Activated CD4-positive, alpha-beta memory T cell treated with anti-CD3 and anti-CD28 coated beads, Interleukin-2, amount 10 ng/mL, durations not matched to agents 7 days and 5 days (primary cell): Measurements from ENCODE around the gene GOLPH3L. TPM values are rescaled to one million over a fixed set of nuclear protein-coding genes. Genes with fewer than 3 reads are reported as not detected.
A peak's percentile ranks its signal among the peaks of the same experiment; 100 is the strongest.
"Not testable (repeated sequence)": the region's sequence is repeated elsewhere in the genome, so short reads cannot be mapped to it uniquely, and the experiment has no call there.

ENCODE experiments used
- CTCF ChIA-PET: fragments of 350-600 bp; sonication (Branson Sonifier 250); formaldehyde crosslinking; loops from one replicate; lab custom pipeline; 2021; ENCODE audit warnings: antibody characterized with exemption, inconsistent platforms; lab: Charles Lee
- POLR2A ChIA-PET: fragments of 350-600 bp; sonication (Branson Sonifier 250); formaldehyde crosslinking; loops from one replicate; lab custom pipeline; 2021; ENCODE audit warnings: antibody characterized with exemption; lab: Charles Lee
- DNase-seq: peaks from one replicate; pipeline ENCODE4 v3.0.0-alpha.2; 2020
- H3K27ac Mint-ChIP-seq: one replicate; pipeline ENCODE4 v1.8.0; 2021; ENCODE audit warnings: mild to moderate bottlenecking, mixed read lengths
- H3K27me3 Mint-ChIP-seq: one replicate; pipeline ENCODE4 v1.8.0; 2021; ENCODE audit warnings: mixed read lengths
- H3K36me3 Mint-ChIP-seq: one replicate; pipeline ENCODE4 v1.8.0; 2021; ENCODE audit warnings: low read depth, mixed read lengths
- H3K4me1 Mint-ChIP-seq: one replicate; pipeline ENCODE4 v1.8.0; 2021; ENCODE audit warnings: mixed read lengths
- H3K4me3 Mint-ChIP-seq: one replicate; pipeline ENCODE4 v1.8.0; 2021; ENCODE audit warnings: mild to moderate bottlenecking, mixed read lengths
- H3K9me3 Mint-ChIP-seq: one replicate; pipeline ENCODE4 v1.8.0; 2021; ENCODE audit warnings: mixed read lengths
- total RNA-seq, 2 experiments: library from RNA; stranded (reverse); gene quantifications; one replicate each; pipeline ENCODE4 v1.2.3, GENCODE V29; 2021

GOLPH3L gene
- total RNA-seq, 2 experiments from 2014 or later = 24.8 to 26.5 TPM

DNA sequence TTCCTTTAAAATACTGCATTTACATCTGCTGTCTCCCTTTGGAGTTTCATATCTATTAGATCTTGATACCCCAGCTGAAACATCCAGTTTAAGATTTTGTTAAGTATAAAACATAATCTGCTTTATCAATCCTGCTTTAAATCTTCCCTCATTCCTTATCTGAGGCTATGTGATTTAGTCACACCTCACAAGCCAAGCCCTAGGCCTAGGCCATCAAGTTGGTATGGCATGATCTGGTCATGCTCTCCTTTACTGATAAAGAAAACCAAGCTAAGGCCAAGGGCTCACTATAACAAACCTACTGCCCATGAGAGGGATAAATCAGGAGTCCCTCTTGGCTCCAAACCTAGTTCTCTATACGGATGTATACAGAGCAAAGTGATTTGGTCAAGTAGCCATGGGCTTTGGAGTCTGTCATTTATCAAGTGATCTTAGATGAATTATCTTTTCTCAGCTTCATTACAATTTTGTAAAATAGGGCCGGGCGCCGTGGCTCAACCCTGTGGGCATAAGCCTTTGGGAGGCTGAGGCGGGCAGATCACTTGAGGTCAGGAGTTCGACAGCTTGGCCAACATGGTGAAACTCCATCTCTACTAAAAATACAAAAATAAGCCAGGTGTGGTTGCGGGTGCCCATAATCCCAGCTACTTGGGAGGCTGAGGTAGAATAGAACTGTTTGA lies 90.4 kb downstream of the GOLPH3L start:
- ChIA-PET CTCF (interaction anchor here (0.7 kb wide), 1 partner anchor 36 kb away, joined by 4 read pairs; no protein-coding TSS in a partner anchor), POLR2A (interaction anchor here (0.9 to 1.0 kb wide), 2 partner anchors 23 to 27 kb away, joined by 3 to 5 read pairs; partner anchors contain the start of genes ENSA and MCL1)
- H3K4me1 Mint-ChIP-seq = peaks cover 30% of the 10 kb centered on the region
- no peak overlapping the region for H3K27ac Mint-ChIP-seq
- H3K4me3 Mint-ChIP-seq = no peak overlapping the region
- peaks cover 21% of the 10 kb centered on the region for H3K36me3 Mint-ChIP-seq
- H3K9me3 Mint-ChIP-seq = no peaks in the 10 kb centered on the region
- no peaks in the 10 kb centered on the region for H3K27me3 Mint-ChIP-seq
- no peak for DNase-seq

DNA sequence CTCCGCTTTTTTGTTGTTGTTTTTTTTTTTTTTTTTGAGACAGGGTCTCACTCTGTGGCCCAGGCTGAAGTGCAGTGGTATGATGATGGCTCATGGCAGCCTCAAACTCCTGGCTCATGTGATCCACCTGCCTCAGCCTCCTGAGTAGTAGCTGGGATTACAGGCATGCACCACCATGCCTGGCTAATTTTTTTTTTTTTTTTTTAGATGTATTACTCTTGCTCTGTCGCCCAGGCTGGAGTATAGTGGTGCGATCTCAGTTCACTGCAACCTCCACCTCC lies 91.6 kb downstream of the GOLPH3L start:
- CTCF ChIA-PET = interaction anchor here (0.7 to 0.8 kb wide), 3 partner anchors 280 to 372 kb away, joined by 3 to 6 read pairs (median 4); no protein-coding TSS in a partner anchor
- DNase-seq, H3K27ac Mint-ChIP-seq, H3K4me3 Mint-ChIP-seq, H3K27me3 Mint-ChIP-seq, H3K9me3 Mint-ChIP-seq: not testable (repeated sequence)
- H3K36me3 Mint-ChIP-seq = peaks cover 22% of the 10 kb centered on the region
- POLR2A ChIA-PET = interaction anchor here (0.7 to 1.6 kb wide), 4 partner anchors 10 to 43 kb away, joined by 3 to 5 read pairs (median 4); no protein-coding TSS in a partner anchor
- peaks cover 20% of the 10 kb centered on the region for H3K4me1 Mint-ChIP-seq

DNA sequence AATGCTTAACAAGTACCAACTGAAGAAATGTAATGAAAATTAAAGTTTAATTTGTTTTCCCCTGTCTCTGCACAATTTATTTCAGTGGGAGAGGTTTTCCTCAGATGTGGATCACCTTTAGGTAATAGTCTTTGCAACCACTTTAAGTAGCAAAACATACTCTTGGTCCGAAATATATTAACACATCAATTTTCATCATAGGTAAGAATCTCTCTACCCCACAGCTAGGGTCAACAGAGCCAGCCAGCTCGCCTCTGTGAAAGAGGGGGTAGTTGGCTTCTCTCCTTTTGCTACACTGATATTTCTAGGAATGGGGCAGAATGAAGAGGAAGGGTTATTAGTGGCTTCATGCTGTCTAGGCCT lies 92.7 kb downstream of the GOLPH3L start:
- POLR2A ChIA-PET = interaction anchor here (1.2 to 2.1 kb wide), 4 partner anchors 11 to 40 kb away, joined by 3 to 13 read pairs (median 4); partner anchors contain the start of gene MCL1
- no peak overlapping the region for H3K4me3 Mint-ChIP-seq
- H3K27me3 Mint-ChIP-seq = no peaks in the 10 kb centered on the region

DNA sequence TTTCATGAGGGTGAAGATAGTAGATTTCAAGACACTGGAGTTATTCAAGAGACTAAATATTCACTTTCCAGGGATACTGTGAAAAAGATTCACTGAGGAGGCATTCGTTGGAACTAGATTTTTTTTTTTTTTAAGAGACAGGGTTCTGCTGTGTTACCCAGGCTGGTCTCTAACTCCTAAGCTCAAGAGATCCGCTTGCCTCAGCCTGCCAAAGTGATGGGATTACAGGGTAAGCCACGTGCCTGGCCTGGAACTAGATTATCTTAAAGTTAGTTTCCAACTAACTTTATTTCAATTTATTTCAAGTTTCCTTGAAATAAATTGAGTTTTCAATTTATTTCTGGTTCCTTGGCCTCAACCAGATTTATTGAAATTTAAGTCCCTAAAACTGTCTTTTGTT lies 93.2 kb downstream of the GOLPH3L start:
- Mint-ChIP-seq H3K27ac (no peak overlapping the region), H3K4me1 (peaks cover 15% of the 10 kb centered on the region), H3K9me3 (no peaks in the 10 kb centered on the region), H3K27me3 (no peaks in the 10 kb centered on the region), H3K4me3 (no peak overlapping the region), H3K36me3 (peaks cover 28% of the 10 kb centered on the region)
- POLR2A ChIA-PET = interaction anchor here (1.1 to 2.1 kb wide), 5 partner anchors 12 to 39 kb away, joined by 3 to 13 read pairs (median 4); partner anchors contain the start of gene MCL1
- no peak for DNase-seq
- CTCF ChIA-PET = interaction anchor here (1.4 kb wide), 1 partner anchor 24 kb away, joined by 3 read pairs; the partner anchor contains the start of gene MCL1

More for the DNA sequence above, 92.7 kb downstream of the GOLPH3L start:
- CTCF ChIA-PET = no interaction called here
- Mint-ChIP-seq H3K9me3 (no peaks in the 10 kb centered on the region), H3K4me1 (peaks cover 15% of the 10 kb centered on the region), H3K36me3 (peaks cover 28% of the 10 kb centered on the region), H3K27ac (peak overlapping the region; percentile 38)
- DNase-seq = no peak

DNA sequence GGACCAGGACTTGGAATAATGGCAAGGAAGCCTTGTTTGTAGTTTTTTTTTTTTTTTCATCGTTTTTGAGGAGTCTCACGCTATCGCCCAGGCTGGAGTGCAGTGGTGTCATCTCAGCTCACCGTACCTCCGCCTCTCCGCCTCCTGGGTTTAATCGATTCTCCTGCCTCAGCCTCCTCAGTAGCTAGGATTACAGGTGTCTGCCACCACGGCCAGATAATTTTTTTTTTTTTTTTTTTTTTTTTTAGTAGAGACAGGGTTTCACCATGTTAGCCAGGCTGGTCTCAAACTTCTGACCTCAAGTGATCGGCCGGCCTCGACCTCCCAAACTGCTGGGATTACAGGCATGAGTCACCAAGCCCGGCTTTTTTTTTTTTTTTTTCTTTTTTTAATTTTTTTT lies 94.6 kb downstream of the GOLPH3L start:
- H3K27ac Mint-ChIP-seq, DNase-seq, H3K9me3 Mint-ChIP-seq, H3K4me3 Mint-ChIP-seq, H3K27me3 Mint-ChIP-seq: not testable (repeated sequence)
- ChIA-PET POLR2A (interaction anchor here (0.6 to 1.1 kb wide), 3 partner anchors 12 to 23 kb away, joined by 3 to 4 read pairs (median 4); partner anchors contain the start of gene MCL1), CTCF (interaction anchor here (0.9 to 1.8 kb wide), 3 partner anchors 23 to 69 kb away, joined by 3 to 6 read pairs (median 3); partner anchors contain the start of gene MCL1)
- H3K36me3 Mint-ChIP-seq = peaks cover 25% of the 10 kb centered on the region
- peaks cover 16% of the 10 kb centered on the region for H3K4me1 Mint-ChIP-seq

DNA sequence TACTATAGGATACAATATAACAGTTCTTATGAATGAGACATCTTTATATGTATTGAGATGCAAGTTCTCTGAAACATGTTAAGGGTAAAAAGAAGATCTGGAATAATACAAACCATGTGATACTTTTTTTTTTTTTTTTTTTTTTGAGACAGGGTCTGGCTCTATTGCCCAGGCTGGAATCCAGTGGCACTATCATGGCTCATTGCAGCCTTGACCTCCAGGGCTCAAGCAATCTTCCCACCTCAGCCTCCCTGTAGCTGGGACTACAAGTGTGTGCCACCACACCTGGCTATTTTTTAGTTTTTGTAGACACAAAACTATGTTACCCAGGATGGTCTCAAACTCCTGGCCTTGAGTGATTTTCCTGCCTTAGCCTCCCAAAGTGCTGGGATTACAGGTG lies 95.4 kb downstream of the GOLPH3L start:
- Mint-ChIP-seq H3K4me3 (no peak overlapping the region), H3K27me3 (no peaks in the 10 kb centered on the region), H3K4me1 (peaks cover 22% of the 10 kb centered on the region), H3K27ac (no peak overlapping the region), H3K9me3 (no peaks in the 10 kb centered on the region), H3K36me3 (peaks cover 23% of the 10 kb centered on the region)
- CTCF ChIA-PET = interaction anchor here (0.7 to 1.8 kb wide), 2 partner anchors 41 to 370 kb away, joined by 3 to 6 read pairs; no protein-coding TSS in a partner anchor
- POLR2A ChIA-PET = interaction anchor here (0.9 kb wide), 1 partner anchor 22 kb away, joined by 4 read pairs; the partner anchor contains the start of gene MCL1
- no peak for DNase-seq

DNA sequence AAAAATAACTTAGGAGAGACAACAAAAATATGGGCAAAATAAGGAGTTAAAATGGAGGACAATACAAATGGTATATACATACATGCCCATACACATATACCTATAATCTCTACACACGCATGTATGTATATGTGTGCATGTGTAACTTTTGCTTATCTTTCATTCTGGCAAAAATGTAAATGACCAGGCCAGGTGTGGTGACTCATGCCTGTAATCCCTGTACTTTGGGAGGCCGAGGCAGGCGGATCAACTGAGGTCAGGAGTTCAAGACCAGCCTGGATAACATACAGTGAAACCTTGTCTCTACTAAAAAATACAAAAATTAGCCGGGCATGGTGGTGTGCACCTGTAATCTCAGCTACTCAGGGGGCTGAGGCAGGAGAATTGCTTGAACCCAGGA lies 98.6 kb downstream of the GOLPH3L start:
- H3K4me3 Mint-ChIP-seq, DNase-seq, CTCF ChIA-PET, H3K27ac Mint-ChIP-seq, H3K9me3 Mint-ChIP-seq, POLR2A ChIA-PET, H3K27me3 Mint-ChIP-seq: not testable (repeated sequence)
- H3K4me1 Mint-ChIP-seq = peaks cover 19% of the 10 kb centered on the region
- H3K36me3 Mint-ChIP-seq = peaks cover 13% of the 10 kb centered on the region

DNA sequence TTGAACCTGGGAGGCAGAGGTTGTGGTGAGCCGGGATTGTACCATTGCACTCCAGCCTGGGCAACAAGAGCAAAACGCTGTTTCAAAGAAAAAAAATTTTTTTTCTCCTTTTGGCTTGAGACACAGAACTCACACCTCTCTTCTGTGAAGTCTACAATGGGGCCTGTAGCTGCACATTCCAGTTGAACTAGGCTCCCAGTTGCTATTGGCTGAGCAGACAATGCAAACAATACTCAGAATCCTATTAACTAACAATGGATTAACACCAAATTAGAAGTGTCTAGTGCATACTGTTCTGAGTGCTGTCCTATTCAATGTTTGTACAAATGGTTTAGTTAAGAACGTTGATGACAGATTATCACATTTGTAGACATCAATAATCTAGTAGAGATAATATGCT lies 100.0 kb downstream of the GOLPH3L start:
- ChIA-PET CTCF (no interaction called here), POLR2A (interaction anchor here (1.2 to 2.0 kb wide), 3 partner anchors 16 to 36 kb away, joined by 4 to 6 read pairs (median 5); partner anchors contain the start of gene MCL1)
- DNase-seq = no peak
- peaks cover 10% of the 10 kb centered on the region for H3K36me3 Mint-ChIP-seq
- H3K4me1 Mint-ChIP-seq = peaks cover 19% of the 10 kb centered on the region
- H3K27ac Mint-ChIP-seq = peak overlapping the region; percentile 70
- H3K4me3 Mint-ChIP-seq = no peak overlapping the region
- H3K9me3 Mint-ChIP-seq = no peaks in the 10 kb centered on the region
- no peaks in the 10 kb centered on the region for H3K27me3 Mint-ChIP-seq

Other genes with a start within 250 kb of the GOLPH3L start
- gene TARS2, start 209.7 kb downstream of the GOLPH3L start, total RNA-seq = 10 to 100 TPM; 37.2 to 38.8 TPM
- gene ECM1, start 189.0 kb downstream of the GOLPH3L start, total RNA-seq = 1 to 10 TPM; 2.4 to 3.8 TPM
- not detected for gene FALEC, start 181.4 kb downstream of the GOLPH3L start, total RNA-seq
- 1 to 10 TPM; 1.4 to 1.6 TPM for gene ADAMTSL4, start 147.7 kb downstream of the GOLPH3L start, total RNA-seq
- gene MCL1, start 117.5 kb downstream of the GOLPH3L start, total RNA-seq = 100 to 1,000 TPM; 470 to 472 TPM
- gene ENSA, start 67.5 kb downstream of the GOLPH3L start, total RNA-seq = 100 to 1,000 TPM; 221 to 223 TPM
- under 1 TPM in 1 of 2 experiments, not detected in 1; 0.30 TPM for gene HORMAD1, start 23.7 kb upstream of the GOLPH3L start, total RNA-seq
- 100 to 1,000 TPM; 123 to 127 TPM for gene CTSS, start 68.6 kb upstream of the GOLPH3L start, total RNA-seq
- gene CTSK, start 111.1 kb upstream of the GOLPH3L start, total RNA-seq = 1 to 10 TPM; 5.3 to 5.4 TPM
- 10 to 100 TPM; 39.8 TPM for gene ARNT, start 179.4 kb upstream of the GOLPH3L start, total RNA-seq
- not detected for gene CTXND2, start 190.0 kb upstream of the GOLPH3L start, total RNA-seq
- gene SETDB1, start 229.2 kb upstream of the GOLPH3L start, total RNA-seq = 10 to 100 TPM; 49.5 to 51.5 TPM